Measurements from ENCODE around the gene SETBP1. TPM values are rescaled to one million over a fixed set of nuclear protein-coding genes. Genes with fewer than 3 reads are reported as not detected.

Gene SETBP1
- total and polyA plus RNA-seq, 9 of the 15 experiments (the other 6 are each of a cell fraction or from before 2014, with no cell fraction given) = under 0.01 to 0.13 (median 0.04) TPM

GRCh38 chr18:45006934-45007333 lies 326.2 kb downstream of the SETBP1 start:
- in situ Hi-C loops (cut with MboI) (no loop called here), intact Hi-C loops (cut with micrococcal nuclease) (no loop called here)
- ChIA-PET CTCF (ENCODE audit: low intra/inter-chr PET ratio) (no interaction called here), POLR2A (no interaction called here)
- DNase-seq (ENCODE audit: extremely low read depth in 1 of 4, low spot score in 3 of 4) (no peak), FAIRE-seq (no peak), ATAC-seq (no peak)
- no peak overlapping the region for H3K4me2 ChIP-seq (ENCODE audit: insufficient read depth, low read length)
- H3K4me1 ChIP-seq (replicated peaks in 1 of 2; ENCODE audit: control insufficient read depth in 2 of 2, insufficient read depth in 2 of 2, low read length in 2 of 2) = no peaks in the 10 kb centered on the region
- no peak overlapping the region for H2AFZ ChIP-seq (ENCODE audit: low read depth, low read length)
- no peaks in the 10 kb centered on the region for H3K9me1 ChIP-seq (ENCODE audit: control insufficient read depth, insufficient read depth, low read length)
- H3K9ac ChIP-seq (ENCODE audit: insufficient read depth in 1 of 2, low read depth in 2 of 2, low read length in 2 of 2) = no peak overlapping the region
- no peaks in the 10 kb centered on the region for H4K20me1 ChIP-seq (replicated peaks; ENCODE audit: control insufficient read depth, insufficient read depth, low read length)
- TF ChIP-seq ZNF668 (CRISPR knock-in tag; IDR thresholded peaks at IDR 0.05) (no peak), MCM3 (IDR thresholded peaks at IDR 0.05) (no peak), ZNF699 (CRISPR knock-in tag; IDR thresholded peaks at IDR 0.05; ENCODE audit: insufficient replicate concordance) (no peak), KAT7 (CRISPR knock-in tag; IDR thresholded peaks at IDR 0.05; ENCODE audit: borderline replicate concordance) (no peak), ATF6 (CRISPR knock-in tag; IDR thresholded peaks at IDR 0.05) (no peak), ZC3H11A (IDR thresholded peaks at IDR 0.05; ENCODE audit: low read depth, low read length) (no peak), MTF1 (CRISPR knock-in tag; IDR thresholded peaks at IDR 0.05; ENCODE audit: borderline replicate concordance) (no peak), CBX3 (IDR thresholded peaks at IDR 0.05; ENCODE audit: borderline replicate concordance in 1 of 2, low read length in 2 of 2) (no peak), SMC3 (conservative IDR thresholded peaks at IDR 0.05; ENCODE audit: insufficient read depth, low read depth, low read length) (no peak)
- H3K27me3 ChIP-seq (ENCODE audit: control insufficient read depth in 2 of 2, insufficient read depth in 2 of 2, low read length in 2 of 2) = no peaks in the 10 kb centered on the region
- H3K27ac ChIP-seq (ENCODE audit: extremely low read depth, low read depth, low read length) = no peak overlapping the region
- WGBS (ENCODE audit: insufficient coverage, low coverage, missing lambda C conversion rate) = 0% methylated on average over 2 of the region's 2 CpGs
- H3K9me3 ChIP-seq (replicated peaks; ENCODE audit: control insufficient read depth, insufficient read depth, low read depth, low read length) = no peaks in the 10 kb centered on the region
- no peak overlapping the region for H3K4me3 ChIP-seq
- no TSS peak for BruUV-seq (replicated peaks)
- H3K79me2 ChIP-seq (ENCODE audit: control insufficient read depth, insufficient read depth, low read length) = no peaks in the 10 kb centered on the region
- H3K36me3 ChIP-seq (ENCODE audit: control insufficient read depth, insufficient read depth, low read length) = no peaks in the 10 kb centered on the region
